ENCODE measurements around the gene NR1H4. TPM values are rescaled to one million over a fixed set of nuclear protein-coding genes. Genes with fewer than 3 reads are reported as not detected.

NR1H4 gene
- total RNA-seq, 4 donors from 2014 or later, result 10.7 to 50.7 (median 28.8) TPM

DNA sequence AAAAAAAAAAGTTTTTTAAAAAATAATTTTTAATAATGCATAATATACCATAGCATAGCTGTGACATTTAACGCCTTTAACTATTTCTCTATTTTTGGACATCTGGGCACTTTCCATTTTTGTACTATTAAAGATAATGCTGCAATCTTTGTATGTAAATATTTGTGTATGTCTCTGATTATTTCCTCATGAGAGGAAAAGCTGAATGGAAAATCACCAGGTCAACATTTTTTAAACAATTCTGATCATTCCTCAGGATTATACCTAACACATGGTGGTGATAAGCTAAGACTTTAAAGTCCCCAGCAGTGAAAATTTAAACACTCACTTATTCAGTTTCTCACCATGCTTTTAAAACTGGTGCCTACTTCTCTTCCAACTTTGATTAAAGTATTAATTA, 31.3 kb upstream of the NR1H4 start:
- in situ Hi-C loops (cut with MboI; ENCODE audit: low pct_ligation_motif_present in 1 of 4, low pct_unique_long_range_greater_than_20kb in 1 of 4, low sequenced_read_pairs in 3 of 4), result no loop called here
- DNase-seq, result no peak
- H3K4me1 ChIP-seq, result peaks cover 0 to 6% (median 2%) of the 10 kb centered on the region in 4 donors
- no peaks in the 10 kb centered on the region for H3K9me3 ChIP-seq
- no peaks in the 10 kb centered on the region for H3K36me3 ChIP-seq
- WGBS, 2 donors (ENCODE audit: low coverage in 1 of 2), result 98 to 100% methylated on average over 1 of the region's 1 CpG
- intact Hi-C loops (cut with DNase I; ENCODE audit: low total_unique reads), result no loop called here
- H3K27ac ChIP-seq, result no peak overlapping the region
- no peaks in the 10 kb centered on the region for H3K27me3 ChIP-seq
- TF ChIP-seq POLR2AphosphoS5 (IDR thresholded peaks at IDR 0.05) (no peak), POLR2A (IDR thresholded peaks at IDR 0.05) (no peak), EP300 (IDR thresholded peaks at IDR 0.05; ENCODE audit: low read depth) (no peak)
- TF ChIP-seq, protein P1, sequence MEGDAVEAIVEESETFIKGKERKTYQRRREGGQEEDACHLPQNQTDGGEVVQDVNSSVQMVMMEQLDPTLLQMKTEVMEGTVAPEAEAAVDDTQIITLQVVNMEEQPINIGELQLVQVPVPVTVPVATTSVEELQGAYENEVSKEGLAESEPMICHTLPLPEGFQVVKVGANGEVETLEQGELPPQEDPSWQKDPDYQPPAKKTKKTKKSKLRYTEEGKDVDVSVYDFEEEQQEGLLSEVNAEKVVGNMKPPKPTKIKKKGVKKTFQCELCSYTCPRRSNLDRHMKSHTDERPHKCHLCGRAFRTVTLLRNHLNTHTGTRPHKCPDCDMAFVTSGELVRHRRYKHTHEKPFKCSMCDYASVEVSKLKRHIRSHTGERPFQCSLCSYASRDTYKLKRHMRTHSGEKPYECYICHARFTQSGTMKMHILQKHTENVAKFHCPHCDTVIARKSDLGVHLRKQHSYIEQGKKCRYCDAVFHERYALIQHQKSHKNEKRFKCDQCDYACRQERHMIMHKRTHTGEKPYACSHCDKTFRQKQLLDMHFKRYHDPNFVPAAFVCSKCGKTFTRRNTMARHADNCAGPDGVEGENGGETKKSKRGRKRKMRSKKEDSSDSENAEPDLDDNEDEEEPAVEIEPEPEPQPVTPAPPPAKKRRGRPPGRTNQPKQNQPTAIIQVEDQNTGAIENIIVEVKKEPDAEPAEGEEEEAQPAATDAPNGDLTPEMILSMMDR (IDR thresholded peaks at IDR 0.05), result no peak
- no peak overlapping the region for H3K4me3 ChIP-seq

DNA sequence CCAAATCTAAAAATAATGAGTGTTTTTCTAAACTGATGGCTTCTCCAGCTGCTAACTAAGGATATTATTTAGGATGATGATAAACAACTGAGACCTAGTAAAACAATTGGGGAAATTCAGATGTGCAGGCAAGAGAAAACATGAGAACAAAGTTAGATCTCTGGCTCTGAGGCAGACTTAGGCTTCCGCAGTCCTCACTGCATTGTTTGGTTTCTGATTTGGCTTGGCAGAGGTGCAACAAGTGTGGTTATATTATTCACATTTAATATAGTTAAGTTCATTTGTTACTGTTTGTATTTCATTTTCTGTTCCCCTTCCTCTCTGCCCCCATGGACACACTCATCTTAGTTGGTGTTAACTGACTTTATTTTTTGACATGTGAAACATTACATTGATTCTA, 30.2 kb upstream of the NR1H4 start:
- Histone ChIP-seq H3K4me3 (no peak overlapping the region), H3K9me3 (no peaks in the 10 kb centered on the region), H3K27ac (no peak overlapping the region), H3K36me3 (no peaks in the 10 kb centered on the region), H3K4me1 (peaks cover 0 to 10% (median 0%) of the 10 kb centered on the region in 4 donors), H3K27me3 (no peaks in the 10 kb centered on the region)
- no peak for DNase-seq
- in situ Hi-C loops (cut with MboI; ENCODE audit: low pct_ligation_motif_present in 1 of 4, low pct_unique_long_range_greater_than_20kb in 1 of 4, low sequenced_read_pairs in 3 of 4) (no loop called here), intact Hi-C loops (cut with DNase I; ENCODE audit: low total_unique reads) (no loop called here)
- WGBS, 2 donors (ENCODE audit: low coverage in 1 of 2), result 74 to 75% methylated on average over 1 of the region's 1 CpG
- no peak for TF ChIP-seq POLR2A (IDR thresholded peaks at IDR 0.05)
- no peak for TF ChIP-seq POLR2AphosphoS5 (IDR thresholded peaks at IDR 0.05)
- TF ChIP-seq EP300 (IDR thresholded peaks at IDR 0.05; ENCODE audit: low read depth), result no peak
- TF ChIP-seq, protein P1 (IDR thresholded peaks at IDR 0.05), result no peak

DNA sequence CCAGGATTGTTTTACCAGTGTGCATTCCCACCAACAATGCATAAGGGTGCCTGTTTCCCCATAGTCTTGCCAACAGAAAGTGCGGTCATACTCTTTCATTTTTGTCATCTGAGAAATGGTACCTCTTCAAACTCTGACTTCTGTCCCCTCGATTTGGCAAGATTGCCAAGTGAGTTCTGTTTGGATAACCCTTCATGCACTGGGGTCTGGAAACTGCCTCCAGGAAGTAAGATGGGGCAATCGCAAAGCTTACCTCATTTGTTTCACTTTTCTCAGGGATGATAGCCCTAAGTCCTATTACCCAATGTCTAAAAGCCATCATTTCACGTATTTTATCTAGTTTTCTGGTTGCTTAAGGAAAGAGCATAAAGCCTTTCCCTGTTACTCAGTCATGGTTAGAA, 28.6 kb upstream of the NR1H4 start:
- Histone ChIP-seq H3K36me3 (no peaks in the 10 kb centered on the region), H3K4me3 (no peak overlapping the region), H3K4me1 (peaks cover 0 to 10% (median 0%) of the 10 kb centered on the region in 4 donors), H3K9me3 (no peaks in the 10 kb centered on the region), H3K27ac (no peak overlapping the region), H3K27me3 (no peaks in the 10 kb centered on the region)
- intact Hi-C loops (cut with DNase I; ENCODE audit: low total_unique reads), result no loop called here
- TF ChIP-seq EP300 (IDR thresholded peaks at IDR 0.05; ENCODE audit: low read depth), result no peak
- TF ChIP-seq, protein P1 (IDR thresholded peaks at IDR 0.05), result no peak
- TF ChIP-seq POLR2AphosphoS5 (IDR thresholded peaks at IDR 0.05), result no peak
- TF ChIP-seq POLR2A (IDR thresholded peaks at IDR 0.05), result no peak
- in situ Hi-C loops (cut with MboI; ENCODE audit: low pct_ligation_motif_present in 1 of 4, low pct_unique_long_range_greater_than_20kb in 1 of 4, low sequenced_read_pairs in 3 of 4), result no loop called here
- no peak for DNase-seq
- 67 to 82% methylated on average over 4 of the region's 4 CpGs for WGBS, 2 donors (ENCODE audit: low coverage in 1 of 2)

DNA sequence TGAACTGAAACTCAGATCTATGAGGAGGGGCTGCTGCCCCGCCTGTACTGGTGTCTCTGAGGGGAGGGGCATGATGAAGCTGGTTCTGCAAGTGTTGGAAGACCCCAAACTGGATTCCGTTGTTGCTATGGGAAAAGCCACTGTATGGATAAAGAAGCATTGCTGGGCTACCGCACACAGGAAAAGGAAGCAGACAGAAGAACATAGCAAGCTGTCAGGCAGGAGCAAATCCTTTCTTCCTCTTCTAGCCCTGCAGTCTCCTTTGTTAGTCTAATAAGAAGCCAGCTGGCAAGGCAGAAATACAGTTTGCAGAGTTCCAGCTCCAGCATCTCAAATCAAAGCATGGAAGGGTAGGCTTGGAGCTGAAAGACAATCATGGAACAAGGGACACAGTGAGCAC, 26.3 kb upstream of the NR1H4 start:
- intact Hi-C loops (cut with DNase I; ENCODE audit: low total_unique reads), result no loop called here
- DNase-seq, result no peak
- WGBS, 2 donors (ENCODE audit: low coverage in 1 of 2), result 31 to 43% methylated on average over 2 to 3 of the region's 3 CpGs
- Histone ChIP-seq H3K4me3 (no peak overlapping the region), H3K27ac (no peak overlapping the region), H3K4me1 (peaks cover 0 to 10% (median 0%) of the 10 kb centered on the region in 4 donors), H3K27me3 (no peaks in the 10 kb centered on the region), H3K9me3 (no peaks in the 10 kb centered on the region), H3K36me3 (no peaks in the 10 kb centered on the region)
- in situ Hi-C loops (cut with MboI; ENCODE audit: low pct_ligation_motif_present in 1 of 4, low pct_unique_long_range_greater_than_20kb in 1 of 4, low sequenced_read_pairs in 3 of 4), result no loop called here
- TF ChIP-seq POLR2A (IDR thresholded peaks at IDR 0.05), result no peak
- no peak for TF ChIP-seq EP300 (IDR thresholded peaks at IDR 0.05; ENCODE audit: low read depth)
- TF ChIP-seq POLR2AphosphoS5 (IDR thresholded peaks at IDR 0.05), result no peak
- TF ChIP-seq, protein P1 (IDR thresholded peaks at IDR 0.05), result no peak
